ENCODE measurements around the gene GZF1. TPM values are rescaled to one million over a fixed set of nuclear protein-coding genes. Genes with fewer than 3 reads are reported as not detected.

Gene GZF1
- total and polyA plus RNA-seq, 2 donors (not counting 1 experiment from before 2014, with no cell fraction given): 10.8 to 21.5 TPM

- Histone ChIP-seq H3K4me2 (ENCODE audit: extremely low read depth, insufficient read depth, low read length) (peak overlapping the region; percentile 91), H3K27me3 (ENCODE audit: control insufficient read depth, insufficient read depth, low read length) (no peaks in the 10 kb centered on the region), H3K36me3 (ENCODE audit: control insufficient read depth, insufficient read depth, low read length) (no peaks in the 10 kb centered on the region), H3K4me1 (ENCODE audit: control insufficient read depth, extremely low read depth, insufficient read depth, low read length) (no peaks in the 10 kb centered on the region), H2AFZ (ENCODE audit: low read length) (peak overlapping the region; percentile 35), H3K9me3 (ENCODE audit: control insufficient read depth, insufficient read depth, low read depth, low read length) (no peaks in the 10 kb centered on the region), H3K27ac (ENCODE audit: insufficient read depth, low read length) (peak overlapping the region; percentile 85), H3K4me3 (replicated peaks in 1 of 4; ENCODE audit: control extremely low read depth in 1 of 4, insufficient read depth in 1 of 4, low read depth in 3 of 4, low read length in 4 of 4) (peak overlapping the region; percentile 85 to 92 (median 88)), H3K9ac (ENCODE audit: insufficient read depth, low read length) (peak overlapping the region; percentile 83), H4K20me1 (ENCODE audit: control insufficient read depth, extremely low read depth, insufficient read depth, low read length) (no peaks in the 10 kb centered on the region), H3K79me2 (ENCODE audit: control insufficient read depth, insufficient read depth, low read length) (peaks cover 46% of the 10 kb centered on the region)
- DNase-seq (ENCODE audit: low read depth in 2 of 2): peak; percentile 58 to 67
- TF ChIP-seq EZH2 (IDR thresholded peaks at IDR 0.05; ENCODE audit: low read length, missing control alignments): no peak
- TF ChIP-seq CTCF (conservative IDR thresholded peaks at IDR 0.05 in 1 of 2, IDR thresholded peaks at IDR 0.05 in 1 of 2; ENCODE audit: low read depth in 1 of 2, low read length in 2 of 2): no peak
Observed at GRCh38 chr20:23419995-23420901, 58.3 kb downstream of the GZF1 start.

- Histone ChIP-seq H3K79me2 (ENCODE audit: control insufficient read depth, insufficient read depth, low read length) (peaks cover 37% of the 10 kb centered on the region), H4K20me1 (ENCODE audit: control insufficient read depth, extremely low read depth, insufficient read depth, low read length) (no peaks in the 10 kb centered on the region), H3K36me3 (ENCODE audit: control insufficient read depth, insufficient read depth, low read length) (no peaks in the 10 kb centered on the region), H3K27ac (ENCODE audit: insufficient read depth, low read length) (peak within 1 kb of the TSS; percentile 85), H3K9ac (ENCODE audit: insufficient read depth, low read length) (peak within 1 kb of the TSS; percentile 83), H2AFZ (ENCODE audit: low read length) (peak within 1 kb of the TSS; percentile 93), H3K27me3 (ENCODE audit: control insufficient read depth, insufficient read depth, low read length) (no peaks in the 10 kb centered on the region), H3K4me1 (ENCODE audit: control insufficient read depth, extremely low read depth, insufficient read depth, low read length) (no peaks in the 10 kb centered on the region), H3K9me3 (ENCODE audit: control insufficient read depth, insufficient read depth, low read depth, low read length) (no peaks in the 10 kb centered on the region), H3K4me3 (replicated peaks in 1 of 4; ENCODE audit: control extremely low read depth in 1 of 4, insufficient read depth in 1 of 4, low read depth in 3 of 4, low read length in 4 of 4) (peak within 1 kb of the TSS; percentile 85 to 92 (median 88)), H3K4me2 (ENCODE audit: extremely low read depth, insufficient read depth, low read length) (peak within 1 kb of the TSS; percentile 91)
- DNase-seq (ENCODE audit: low read depth in 2 of 2): peak; percentile 88 to 89
- TF ChIP-seq EZH2 (IDR thresholded peaks at IDR 0.05; ENCODE audit: low read length, missing control alignments) (no peak), CTCF (conservative IDR thresholded peaks at IDR 0.05 in 1 of 2, IDR thresholded peaks at IDR 0.05 in 1 of 2; ENCODE audit: low read depth in 1 of 2, low read length in 2 of 2) (peak in 1 of 2 donors; percentile 40)
Observed at GRCh38 chr20:23420943-23421931, 59.3 kb downstream of the GZF1 start, which contains the start of gene NAPB. TSS of gene NAPB (minus strand) at chr20:23421488. CDS start at chr20:23421402, 86 bp downstream.

Other genes starting within 250 kb of the GZF1 start
- 17.2 and 20.0 TPM in 2 replicates for gene NXT1, start 11.4 kb upstream of the GZF1 start, total RNA-seq
- 14.1 and 23.4 TPM in 2 replicates for gene NXT1, start 11.4 kb upstream of the GZF1 start, polyA plus RNA-seq
- 7.7 and 12.6 TPM in 2 replicates for gene NAPB, start 59.3 kb downstream of the GZF1 start, total RNA-seq
- 3.3 and 5.1 TPM in 2 replicates for gene NAPB, start 59.3 kb downstream of the GZF1 start, polyA plus RNA-seq
- gene CSTL1, start 77.5 kb downstream of the GZF1 start, total RNA-seq: not detected in 2 replicates
- not detected in 2 replicates for gene CSTL1, start 77.5 kb downstream of the GZF1 start, polyA plus RNA-seq
- gene CST11, start 90.7 kb downstream of the GZF1 start, total RNA-seq: not detected in 2 replicates
- gene CST11, start 90.7 kb downstream of the GZF1 start, polyA plus RNA-seq: not detected in 2 replicates
- not detected in 2 replicates for gene CST8, start 128.9 kb downstream of the GZF1 start, total RNA-seq
- not detected in 2 replicates for gene CST8, start 128.9 kb downstream of the GZF1 start, polyA plus RNA-seq
- not detected in 2 replicates for gene CST9L, start 206.3 kb downstream of the GZF1 start, total RNA-seq
- not detected in 2 replicates for gene CST9L, start 206.3 kb downstream of the GZF1 start, polyA plus RNA-seq
- not detected in 2 replicates for gene CST9, start 243.7 kb downstream of the GZF1 start, total RNA-seq
- not detected in 2 replicates for gene CST9, start 243.7 kb downstream of the GZF1 start, polyA plus RNA-seq

All from fibroblast of lung (primary cell).